Left lung (tissue), 10 donors: ENCODE results near the gene B4GALT1. TPM values are rescaled to one million over a fixed set of nuclear protein-coding genes. Genes with fewer than 3 reads are reported as not detected.

Source experiments
- ATAC-seq: fragments of 200-7000 bp; cut with Tn5 transposase; one replicate; pipeline ENCODE4 v1.9.1; 2020; ENCODE audit warnings: moderate library complexity
- DNase-seq, 4 donors: peaks; one replicate each; pipeline ENCODE4 v3.0.0-alpha.2; 2013 to 2020
- H3K27ac ChIP-seq, 2 donors: fragments of 200-600 bp; sonication (generic) in 1 of 2; one replicate each; pipeline versions ENCODE4 v1.5.0 to v1.8.0; 2020 to 2021
- H3K27me3 ChIP-seq, 2 donors: fragments of 200-600 bp; sonication (generic) in 1 of 2; one replicate each; pipeline versions ENCODE4 v1.5.0 to v1.8.0; 2020 to 2021
- H3K36me3 ChIP-seq, 2 donors: fragments of 200-600 bp; sonication (generic) in 1 of 2; one replicate each; pipeline versions ENCODE4 v1.5.0 to v1.8.0; 2020 to 2021
- H3K4me1 ChIP-seq, 2 donors: fragments of 200-600 bp; one replicate each; pipeline ENCODE4 v1.8.0; 2021
- H3K4me3 ChIP-seq, 2 donors: fragments of 200-600 bp; sonication (generic) in 1 of 2; one replicate each; pipeline versions ENCODE4 v1.5.0 to v1.8.0; 2020 to 2021; ENCODE audit warnings: mild to moderate bottlenecking in 1 of 2
- H3K9me3 ChIP-seq, 2 donors: fragments of 200-600 bp; sonication (generic) in 1 of 2; one replicate each; pipeline versions ENCODE4 v1.5.0 to v1.8.0; 2020 to 2021
- intact Hi-C, 2 donors: fragments of 100-400 bp; cut with DNase I; formaldehyde crosslinking; loops; one replicate each; pipeline versions ENCODE4 v1.11.2 to v1.14.2; 2022
- polyA plus RNA-seq, 6 donors: library from polyadenylated mRNA; unstranded; fragments of 120-200 nt; gene quantifications; one replicate each; pipeline ENCODE4 v1.2.1, GENCODE V29; 2013; ENCODE audit not compliant: insufficient read length in 6 of 6
- total RNA-seq, 2 donors: library from RNA; stranded (reverse); fragmentation: NEBNext Ultra II Directional; extraction: Animal tissue kit (Norgen Biotek cat#: 25700); gene quantifications; one replicate each; pipeline ENCODE4 v1.2.1, GENCODE V29; 2021
- TF ChIP-seq, protein P1 (sequence below), 2 donors: fragments of 200-600 bp; sonication (generic) in 1 of 2; IDR thresholded peaks; one replicate each; pipeline versions ENCODE4 v1.5.0 to v1.8.0; 2021; ENCODE audit warnings: antibody characterized with exemption in 2 of 2
- donor health status: DM: no; HTN: yes; CAD: no.
- donor health status: DM: no; HTN: no; CAD: no.

Gene B4GALT1
- total and polyA plus RNA-seq, 8 donors, result 58.8 to 107 (median 76.0) TPM

DNA sequence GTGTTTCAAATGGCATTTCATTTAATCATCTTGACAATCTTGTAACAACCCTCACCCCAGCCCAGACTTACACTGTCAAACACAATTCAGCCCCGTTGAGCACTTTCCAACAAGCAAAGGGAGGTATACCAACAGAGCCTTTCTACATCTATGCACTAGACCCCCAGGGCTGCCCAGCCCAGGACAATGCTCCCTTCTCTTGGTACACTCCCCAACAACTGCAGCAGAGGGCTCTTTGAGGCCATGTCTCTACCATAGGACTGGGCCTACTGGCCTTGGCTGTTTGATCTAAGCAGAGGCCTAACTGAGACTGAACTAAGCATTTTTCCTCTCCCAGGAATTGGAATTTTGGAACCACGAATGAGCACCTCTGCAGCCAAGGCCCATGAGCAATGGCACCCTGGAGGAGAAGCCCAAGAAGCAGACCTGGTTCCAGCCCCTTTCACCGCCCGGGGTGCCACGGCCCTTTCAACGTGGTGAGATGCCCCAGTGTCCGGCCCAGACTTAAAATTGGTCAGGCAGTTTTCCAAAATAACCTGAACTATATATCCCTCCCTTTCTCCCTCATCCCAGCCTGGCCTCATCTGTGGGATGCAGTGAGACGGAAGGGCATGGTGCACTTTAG is 43.6 kb downstream of the B4GALT1 start:
- H3K4me1 ChIP-seq, result peaks cover 0 to 27% of the 10 kb centered on the region in 2 donors

DNA sequence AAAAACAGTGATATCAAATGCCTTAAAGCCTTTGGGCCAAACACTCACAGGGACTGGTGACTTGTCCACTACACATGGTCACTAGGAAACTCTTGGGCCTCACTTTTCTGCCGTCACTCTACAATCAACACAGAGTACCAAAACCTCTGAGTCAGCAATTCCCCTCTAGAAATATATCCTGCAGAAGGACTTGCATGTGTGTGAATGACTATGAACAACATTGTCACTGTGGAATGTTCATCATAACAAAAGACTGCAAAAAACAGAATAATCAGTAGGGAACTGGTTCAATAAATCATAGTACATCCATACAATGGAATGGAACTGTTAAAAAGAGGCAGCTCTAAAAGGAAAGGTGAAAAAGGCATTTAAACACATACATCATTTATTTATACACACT is 46.5 kb downstream of the B4GALT1 start:
- Histone ChIP-seq H3K4me1 (peaks cover 0 to 33% of the 10 kb centered on the region in 2 donors), H3K27ac (no peak overlapping the region), H3K4me3 (no peak overlapping the region), H3K36me3 (peaks cover 0 to 84% of the 10 kb centered on the region in 2 donors), H3K27me3 (no peaks in the 10 kb centered on the region), H3K9me3 (no peaks in the 10 kb centered on the region)
- intact Hi-C loops, result no loop called here
- TF ChIP-seq, protein P1, sequence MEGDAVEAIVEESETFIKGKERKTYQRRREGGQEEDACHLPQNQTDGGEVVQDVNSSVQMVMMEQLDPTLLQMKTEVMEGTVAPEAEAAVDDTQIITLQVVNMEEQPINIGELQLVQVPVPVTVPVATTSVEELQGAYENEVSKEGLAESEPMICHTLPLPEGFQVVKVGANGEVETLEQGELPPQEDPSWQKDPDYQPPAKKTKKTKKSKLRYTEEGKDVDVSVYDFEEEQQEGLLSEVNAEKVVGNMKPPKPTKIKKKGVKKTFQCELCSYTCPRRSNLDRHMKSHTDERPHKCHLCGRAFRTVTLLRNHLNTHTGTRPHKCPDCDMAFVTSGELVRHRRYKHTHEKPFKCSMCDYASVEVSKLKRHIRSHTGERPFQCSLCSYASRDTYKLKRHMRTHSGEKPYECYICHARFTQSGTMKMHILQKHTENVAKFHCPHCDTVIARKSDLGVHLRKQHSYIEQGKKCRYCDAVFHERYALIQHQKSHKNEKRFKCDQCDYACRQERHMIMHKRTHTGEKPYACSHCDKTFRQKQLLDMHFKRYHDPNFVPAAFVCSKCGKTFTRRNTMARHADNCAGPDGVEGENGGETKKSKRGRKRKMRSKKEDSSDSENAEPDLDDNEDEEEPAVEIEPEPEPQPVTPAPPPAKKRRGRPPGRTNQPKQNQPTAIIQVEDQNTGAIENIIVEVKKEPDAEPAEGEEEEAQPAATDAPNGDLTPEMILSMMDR (IDR thresholded peaks at IDR 0.05), result no peak
- DNase-seq (no peak), ATAC-seq (no peak)

More for the DNA sequence above, 43.6 kb downstream of the B4GALT1 start:
- Histone ChIP-seq H3K27ac (no peak overlapping the region), H3K4me3 (no peak overlapping the region), H3K27me3 (no peaks in the 10 kb centered on the region), H3K9me3 (no peaks in the 10 kb centered on the region), H3K36me3 (peaks cover 0 to 88% of the 10 kb centered on the region in 2 donors)
- DNase-seq (no peak), ATAC-seq (no peak)
- intact Hi-C loops, result no loop called here
- TF ChIP-seq, protein P1 (IDR thresholded peaks at IDR 0.05), result no peak

DNA sequence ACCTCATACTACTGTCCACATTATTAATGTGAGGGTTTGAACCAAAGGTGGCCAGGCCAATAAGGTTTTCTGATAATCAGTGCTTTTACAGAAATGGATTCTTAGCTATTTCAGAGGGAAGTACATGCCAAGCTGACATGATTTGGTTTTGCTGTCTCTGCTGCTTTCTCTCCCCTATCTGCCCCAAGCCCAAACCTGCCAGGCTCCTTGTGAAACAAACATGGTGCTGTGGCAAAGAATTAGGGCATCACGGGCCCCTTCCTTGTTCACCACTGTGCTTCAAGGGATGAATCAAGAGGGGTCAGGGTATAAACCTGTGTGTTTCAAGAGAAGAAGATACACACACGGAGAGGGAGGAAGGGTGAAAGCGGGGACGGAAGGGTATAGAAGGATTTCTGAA is 49.3 kb downstream of the B4GALT1 start:
- H3K27ac ChIP-seq, result peak overlapping the region; percentile 30 to 57
- peak; percentile 23 for ATAC-seq
- no peaks in the 10 kb centered on the region for H3K9me3 ChIP-seq
- no peaks in the 10 kb centered on the region for H3K27me3 ChIP-seq
- intact Hi-C loops, result no loop called here
- no peak for DNase-seq
- H3K36me3 ChIP-seq, result peaks cover 0 to 87% of the 10 kb centered on the region in 2 donors
- H3K4me3 ChIP-seq, result no peak overlapping the region
- TF ChIP-seq, protein P1 (IDR thresholded peaks at IDR 0.05), result no peak
- peaks cover 0 to 22% of the 10 kb centered on the region in 2 donors for H3K4me1 ChIP-seq

GRCh38 chr9:33117306-33117705 is 49.8 kb downstream of the B4GALT1 start:
- TF ChIP-seq, protein P1 (IDR thresholded peaks at IDR 0.05), result no peak
- intact Hi-C loops, result no loop called here
- Histone ChIP-seq H3K36me3 (peaks cover 0 to 87% of the 10 kb centered on the region in 2 donors), H3K27ac (peak overlapping the region; percentile 30 to 57), H3K9me3 (no peaks in the 10 kb centered on the region), H3K27me3 (no peaks in the 10 kb centered on the region), H3K4me1 (peaks cover 0 to 22% of the 10 kb centered on the region in 2 donors), H3K4me3 (no peak overlapping the region)
- DNase-seq (no peak), ATAC-seq (peak; percentile 46)

DNA sequence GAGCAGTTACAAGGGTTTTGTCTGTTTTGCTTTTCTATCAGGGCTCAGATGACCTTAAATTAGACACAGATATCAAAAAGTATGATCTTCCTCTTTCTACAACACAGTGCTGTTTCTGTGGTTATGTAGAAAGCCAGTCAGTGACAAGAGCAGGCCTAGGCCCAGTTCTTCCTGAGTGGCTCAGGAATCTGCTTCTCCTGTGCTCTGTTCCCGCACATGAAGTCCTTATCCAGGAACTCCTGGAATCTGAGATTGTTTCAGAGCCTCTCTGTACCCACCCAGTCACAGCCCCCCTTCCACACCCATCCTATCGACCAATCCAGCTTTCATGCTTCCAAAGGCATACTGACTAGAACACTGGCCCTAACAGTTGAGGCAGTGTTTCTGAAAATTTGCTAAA is 50.3 kb downstream of the B4GALT1 start:
- ATAC-seq (peak; percentile 49), DNase-seq (no peak)
- intact Hi-C loops, result no loop called here
- Histone ChIP-seq H3K9me3 (no peaks in the 10 kb centered on the region), H3K27ac (peak overlapping the region; percentile 30 to 57), H3K4me1 (peaks cover 0 to 22% of the 10 kb centered on the region in 2 donors), H3K27me3 (no peaks in the 10 kb centered on the region), H3K4me3 (no peak overlapping the region), H3K36me3 (peaks cover 0 to 87% of the 10 kb centered on the region in 2 donors)
- TF ChIP-seq, protein P1 (IDR thresholded peaks at IDR 0.05), result no peak
